SKM-1 treated with dmso at 0.1 percent for 144 hours (cell line): Measurements from ENCODE around the gene VENTX.
"Not testable (repeated sequence)": the region's sequence is repeated elsewhere in the genome, so short reads cannot be mapped to it uniquely, and the experiment has no call there.

Experiments used
- DNase-seq: peaks from one replicate; lab custom pipeline; 2025; ENCODE audit not compliant: unreplicated experiment; lab: John Stamatoyannopoulos, UW

The VENTX gene

DNA sequence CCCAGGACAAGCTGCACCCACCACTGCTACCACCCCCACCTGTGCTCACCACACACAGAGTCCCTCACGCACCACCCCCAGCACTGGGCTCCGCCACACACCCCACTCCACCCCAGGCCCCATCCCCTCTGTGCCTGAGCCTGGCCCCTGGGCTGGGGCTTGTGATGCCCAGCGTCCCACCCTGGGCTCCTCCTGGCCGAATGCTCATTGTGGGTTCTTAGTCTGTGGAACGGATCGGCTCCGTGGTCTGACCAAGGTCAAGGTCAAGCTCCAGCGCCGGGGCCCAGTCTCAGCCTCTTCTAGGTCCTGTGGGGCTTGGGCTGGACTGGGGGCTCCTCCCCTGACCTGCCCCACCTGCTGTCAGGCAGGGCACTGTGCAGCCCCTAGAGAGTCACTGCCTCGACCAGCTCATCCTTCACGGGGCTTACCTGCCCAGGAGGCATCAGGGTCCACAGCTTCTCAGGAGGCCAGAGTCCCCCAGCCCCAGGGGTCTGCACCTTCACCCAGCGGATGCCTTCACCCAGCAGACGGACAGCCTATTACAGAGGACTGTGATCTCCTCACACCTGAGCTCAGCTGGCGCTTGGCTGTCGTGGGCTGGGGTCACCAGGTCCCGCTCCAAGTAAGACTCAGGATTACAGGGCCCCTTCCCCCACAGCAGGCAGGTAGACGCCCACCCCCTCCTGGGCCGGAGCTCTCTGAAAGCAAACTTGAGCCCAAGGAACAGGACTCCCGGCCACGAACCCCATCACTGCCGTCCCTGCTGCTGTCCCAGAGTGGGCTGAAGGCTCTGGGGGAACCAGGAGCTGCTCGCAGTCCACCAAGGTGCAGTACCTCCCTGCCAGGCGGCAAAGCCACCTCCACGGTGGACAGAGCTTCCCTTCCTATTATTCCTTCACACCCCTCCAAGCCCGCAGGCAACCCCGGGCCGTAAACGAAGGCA, 22.9 kb upstream of the VENTX start:
- no peak for DNase-seq

GRCh38 chr10:133215586-133215985, 22.1 kb upstream of the VENTX start:
- DNase-seq, result no peak

GRCh38 chr10:133216776-133217175, 20.9 kb upstream of the VENTX start:
- DNase-seq, result no peak

DNA sequence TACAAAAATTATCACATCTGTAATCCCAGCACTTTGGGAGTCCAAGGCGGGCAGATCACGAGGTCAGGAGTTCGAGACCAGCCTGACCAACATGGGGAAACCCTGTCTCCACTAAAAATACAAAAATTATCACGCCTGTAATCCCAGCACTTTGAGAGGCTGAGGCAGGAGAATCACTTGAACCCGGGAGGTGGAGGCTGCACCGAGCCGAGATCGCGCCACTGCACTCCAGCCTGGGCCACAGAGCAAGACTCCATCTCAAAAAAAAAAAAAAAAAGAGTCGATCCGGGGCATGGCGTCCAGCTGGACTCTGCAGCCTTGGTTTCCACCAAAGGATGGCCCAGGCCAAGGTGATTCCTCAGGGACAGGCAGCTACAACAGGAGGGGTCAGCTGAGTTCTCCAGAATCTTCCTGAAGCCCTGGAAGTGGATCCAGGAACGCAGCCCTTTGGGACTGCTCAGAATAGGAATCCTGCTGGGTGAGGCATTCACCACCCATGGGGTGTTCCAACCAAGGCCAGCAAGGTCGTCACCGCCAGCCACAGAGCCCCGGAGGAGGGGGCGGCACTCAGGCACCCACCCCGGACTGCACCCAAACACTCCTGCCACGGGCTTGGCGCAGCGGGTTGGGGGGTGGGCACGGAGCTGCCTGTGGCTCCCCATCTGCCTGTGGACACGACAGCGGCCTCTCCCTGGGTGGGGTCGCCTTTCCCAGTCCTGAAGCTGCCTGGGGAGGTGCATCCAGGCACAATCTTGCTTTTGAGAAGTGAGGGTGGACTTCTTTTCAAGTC, 19.7 kb upstream of the VENTX start:
- DNase-seq, result no peak

DNA sequence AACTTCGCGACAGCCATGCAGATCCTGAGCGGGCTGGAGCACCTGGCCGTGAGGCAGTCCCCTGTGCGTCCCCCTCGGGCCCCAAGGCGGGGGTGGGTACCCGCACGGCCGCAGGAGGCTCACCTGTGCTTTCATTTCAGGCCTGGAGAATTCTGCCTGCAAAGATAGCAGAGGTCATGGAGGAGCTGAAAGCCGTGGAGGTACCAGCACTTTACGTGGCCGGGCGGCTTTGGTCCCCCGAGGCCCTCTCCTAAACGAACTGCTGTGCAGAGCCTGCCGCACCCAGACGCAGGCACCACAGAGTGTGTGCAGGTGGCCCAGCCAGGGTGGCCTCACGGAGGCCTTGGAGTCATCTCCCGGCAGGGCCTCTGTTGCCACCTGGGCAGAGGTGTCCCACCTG, 18.8 kb upstream of the VENTX start:
- DNase-seq, result no peak

DNA sequence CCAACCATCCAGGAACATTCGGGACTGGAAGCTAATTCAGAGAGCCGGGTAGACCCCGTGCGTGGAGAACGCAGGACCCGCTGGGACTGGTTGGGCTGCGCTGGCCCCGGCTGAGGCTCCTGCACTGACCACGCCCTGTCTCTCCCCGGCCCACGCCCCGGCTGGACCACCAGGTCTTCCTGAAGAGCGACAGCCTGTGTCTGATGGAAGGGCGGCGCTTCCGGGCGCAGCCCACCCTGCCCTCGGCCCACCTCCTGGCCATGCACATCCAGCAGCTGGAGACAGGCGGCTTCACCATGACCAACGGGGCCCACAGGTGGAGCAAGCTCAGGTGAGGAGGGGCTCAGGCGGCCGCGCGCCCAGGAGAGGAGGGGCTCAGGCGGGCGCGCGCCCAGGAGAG, 17.9 kb upstream of the VENTX start:
- DNase-seq, result no peak

- DNase-seq, result no peak
Observed at GRCh38 chr10:133221331-133221730, 16.3 kb upstream of the VENTX start.

DNA sequence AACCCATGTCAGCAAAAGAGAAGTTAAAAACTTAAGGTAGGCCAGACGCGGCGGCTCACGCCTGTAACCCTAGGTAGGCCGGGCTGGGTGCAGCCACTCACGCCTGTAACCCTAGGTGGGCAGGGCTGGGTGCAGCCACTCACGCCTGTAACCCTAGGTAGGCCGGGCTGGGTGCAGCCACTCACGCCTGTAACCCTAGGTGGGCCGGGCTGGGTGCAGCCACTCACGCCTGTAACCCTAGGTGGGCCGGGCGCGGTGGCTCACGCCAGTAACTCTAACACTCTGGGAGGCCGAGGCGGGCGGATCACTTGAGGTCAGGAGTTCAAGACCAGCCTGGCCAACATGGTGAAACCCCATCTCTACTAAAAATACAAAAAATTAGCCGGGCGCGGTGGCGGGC, 15.9 kb upstream of the VENTX start:
- DNase-seq, result not testable (repeated sequence)

GRCh38 chr10:133224076-133224475, 13.6 kb upstream of the VENTX start:
- no peak for DNase-seq

GRCh38 chr10:133224756-133225372, 12.8 kb upstream of the VENTX start:
- no peak for DNase-seq

GRCh38 chr10:133225707-133226191, 11.9 kb upstream of the VENTX start:
- no peak for DNase-seq

GRCh38 chr10:133226251-133226808, 11.3 kb upstream of the VENTX start:
- no peak for DNase-seq

DNA sequence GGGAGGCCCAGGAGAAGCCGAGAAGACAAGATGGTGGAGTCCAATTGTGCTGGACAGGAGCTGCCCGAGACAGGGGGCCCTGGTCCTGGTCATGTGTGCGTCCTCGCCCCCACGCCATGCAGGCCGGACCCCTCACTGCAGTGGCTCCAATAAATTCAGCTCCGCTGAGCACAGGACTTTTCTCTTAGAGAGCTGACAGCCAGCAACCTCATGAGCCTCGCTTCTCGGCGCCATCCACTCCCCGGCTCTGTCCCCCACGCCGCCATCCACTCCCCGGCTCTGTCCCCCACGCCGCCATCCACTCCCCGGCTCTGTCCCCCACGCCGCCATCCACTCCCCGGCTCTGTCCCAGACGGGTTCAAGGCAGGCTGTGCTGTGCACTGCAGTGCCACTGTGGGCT, 10.4 kb upstream of the VENTX start:
- DNase-seq, result no peak

DNA sequence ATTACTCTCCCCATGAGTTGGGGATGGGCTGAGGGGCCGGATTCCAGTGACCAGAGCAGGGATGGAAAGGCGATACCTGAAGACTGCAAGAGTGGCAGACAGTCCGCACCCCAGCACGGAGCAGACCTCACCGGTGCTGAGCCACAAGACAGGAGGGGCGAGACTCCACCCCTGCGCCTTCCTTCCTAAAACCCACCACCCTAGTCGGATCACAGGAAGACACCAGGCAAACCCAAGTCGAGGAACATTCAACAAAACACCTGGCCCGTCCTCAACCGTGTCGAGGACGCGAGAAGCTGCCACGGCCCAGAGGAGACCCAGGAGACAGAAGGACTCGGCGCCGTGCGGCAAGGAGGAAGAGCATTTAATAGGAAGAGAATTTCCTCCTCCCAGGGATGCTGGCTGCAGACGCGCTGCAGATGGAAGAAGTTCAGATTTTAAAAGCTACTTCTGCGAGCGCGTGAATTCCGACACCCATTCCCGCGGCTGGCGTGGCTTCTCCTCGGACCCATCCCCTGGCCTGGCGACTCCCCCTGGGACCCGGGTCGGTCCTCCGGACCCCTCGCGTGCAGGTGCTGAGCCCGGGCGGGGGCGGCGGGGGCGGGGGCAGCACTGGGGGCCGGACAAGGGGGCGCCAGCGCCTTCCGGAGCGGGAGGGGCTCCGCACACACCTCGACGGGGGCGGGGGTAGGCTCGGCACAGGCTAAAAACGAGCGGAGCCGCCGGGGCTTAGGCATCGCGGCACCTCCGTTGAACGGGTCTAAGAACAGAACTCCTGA, 8.2 kb upstream of the VENTX start:
- no peak for DNase-seq

DNA sequence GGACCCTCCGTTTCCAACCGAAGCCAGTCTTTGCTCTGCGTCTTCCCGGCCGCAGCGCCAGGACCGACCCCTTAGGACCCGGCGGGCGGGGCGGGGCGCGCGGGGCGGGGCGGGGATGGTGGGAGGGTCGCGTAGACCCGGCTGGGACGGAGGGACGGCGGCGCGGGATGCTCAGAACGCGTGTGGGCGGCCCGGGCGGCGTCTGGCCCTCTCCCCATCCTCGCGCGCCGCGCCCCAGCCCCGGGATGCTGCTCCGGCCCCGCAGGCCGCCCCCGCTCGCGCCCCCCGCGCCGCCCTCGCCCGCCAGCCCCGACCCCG, 7.7 kb upstream of the VENTX start, which contains the start of gene UTF1:
TSS of gene UTF1 (plus strand) at position 174 of the 318 bp plus-strand sequence. CDS start at position 246, 72 bp downstream.
- no peak for DNase-seq

GRCh38 chr10:133230387-133231195, 7.1 kb upstream of the VENTX start:
- no peak for DNase-seq

GRCh38 chr10:133231244-133231945, 6.3 kb upstream of the VENTX start:
- no peak for DNase-seq

- DNase-seq, result no peak
Observed at GRCh38 chr10:133231946-133232574, 5.6 kb upstream of the VENTX start.
